Measurements from ENCODE around the gene IGSF11. TPM values are rescaled to one million over a fixed set of nuclear protein-coding genes. Genes with fewer than 3 reads are reported as not detected.

The IGSF11 gene
- total RNA-seq, 1 experiment from 2014 or later, result not detected

DNA sequence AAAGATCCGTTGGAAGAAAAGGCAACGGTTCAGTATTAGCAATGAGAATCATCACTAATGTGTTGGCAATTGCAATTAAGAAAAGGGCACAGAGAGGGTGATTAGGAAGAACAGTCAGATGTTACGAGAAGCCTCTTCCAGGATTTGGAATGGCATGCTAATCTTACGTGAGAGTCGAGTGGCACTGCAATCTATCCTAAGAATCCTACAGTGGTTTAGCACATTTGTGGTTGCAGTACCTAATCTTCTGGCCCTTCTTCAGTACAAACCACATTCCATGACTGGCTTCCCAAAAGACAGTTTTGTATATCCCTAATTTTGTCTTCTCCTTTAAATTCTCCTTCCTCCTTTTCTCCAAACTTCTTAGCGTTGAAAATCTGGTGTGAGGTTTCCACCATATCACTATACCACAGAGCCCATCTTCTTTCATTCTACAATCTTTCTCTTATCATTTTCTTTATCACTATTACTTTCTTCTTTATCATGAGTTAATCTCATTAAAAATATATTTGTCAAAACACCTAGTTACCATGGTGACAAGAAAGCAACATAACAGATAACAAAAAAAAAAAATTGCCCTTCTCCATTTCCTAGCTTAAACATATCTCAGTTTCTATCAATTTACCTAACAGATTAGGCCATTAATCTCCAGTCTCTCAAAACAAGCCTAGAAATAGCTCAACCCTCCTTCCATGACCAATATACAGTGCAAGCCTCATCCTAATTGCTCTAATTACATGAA, 60.1 kb downstream of the IGSF11 start:
- H3K4me1 Mint-ChIP-seq (ENCODE audit: insufficient read depth, unreplicated experiment), result no peaks in the 10 kb centered on the region
- TF ChIP-seq, protein P1, sequence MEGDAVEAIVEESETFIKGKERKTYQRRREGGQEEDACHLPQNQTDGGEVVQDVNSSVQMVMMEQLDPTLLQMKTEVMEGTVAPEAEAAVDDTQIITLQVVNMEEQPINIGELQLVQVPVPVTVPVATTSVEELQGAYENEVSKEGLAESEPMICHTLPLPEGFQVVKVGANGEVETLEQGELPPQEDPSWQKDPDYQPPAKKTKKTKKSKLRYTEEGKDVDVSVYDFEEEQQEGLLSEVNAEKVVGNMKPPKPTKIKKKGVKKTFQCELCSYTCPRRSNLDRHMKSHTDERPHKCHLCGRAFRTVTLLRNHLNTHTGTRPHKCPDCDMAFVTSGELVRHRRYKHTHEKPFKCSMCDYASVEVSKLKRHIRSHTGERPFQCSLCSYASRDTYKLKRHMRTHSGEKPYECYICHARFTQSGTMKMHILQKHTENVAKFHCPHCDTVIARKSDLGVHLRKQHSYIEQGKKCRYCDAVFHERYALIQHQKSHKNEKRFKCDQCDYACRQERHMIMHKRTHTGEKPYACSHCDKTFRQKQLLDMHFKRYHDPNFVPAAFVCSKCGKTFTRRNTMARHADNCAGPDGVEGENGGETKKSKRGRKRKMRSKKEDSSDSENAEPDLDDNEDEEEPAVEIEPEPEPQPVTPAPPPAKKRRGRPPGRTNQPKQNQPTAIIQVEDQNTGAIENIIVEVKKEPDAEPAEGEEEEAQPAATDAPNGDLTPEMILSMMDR (IDR thresholded peaks at IDR 0.05; ENCODE audit: unreplicated experiment), result no peak
- no peak for DNase-seq (ENCODE audit: unreplicated experiment)
- H3K27ac Mint-ChIP-seq (ENCODE audit: low read depth, unreplicated experiment), result no peak overlapping the region
- no peaks in the 10 kb centered on the region for H3K36me3 Mint-ChIP-seq (ENCODE audit: insufficient read depth, unreplicated experiment)
- H3K27me3 Mint-ChIP-seq (ENCODE audit: insufficient read depth, unreplicated experiment), result peaks cover 66% of the 10 kb centered on the region
- no peak overlapping the region for H3K4me3 Mint-ChIP-seq (ENCODE audit: unreplicated experiment)
- BruUV-seq (replicated peaks), result no TSS peak
- no peaks in the 10 kb centered on the region for H3K9me3 Mint-ChIP-seq (ENCODE audit: unreplicated experiment)
- ChIA-PET POLR2A (interaction anchor here (0.7 kb wide), 1 partner anchor 22 kb away, joined by 3 read pairs; no protein-coding TSS in a partner anchor), CTCF (interaction anchor here (0.6 kb wide), 1 partner anchor 82 kb away, joined by 3 read pairs; no protein-coding TSS in a partner anchor)
- intact Hi-C loops (cut with micrococcal nuclease), result no loop called here

DNA sequence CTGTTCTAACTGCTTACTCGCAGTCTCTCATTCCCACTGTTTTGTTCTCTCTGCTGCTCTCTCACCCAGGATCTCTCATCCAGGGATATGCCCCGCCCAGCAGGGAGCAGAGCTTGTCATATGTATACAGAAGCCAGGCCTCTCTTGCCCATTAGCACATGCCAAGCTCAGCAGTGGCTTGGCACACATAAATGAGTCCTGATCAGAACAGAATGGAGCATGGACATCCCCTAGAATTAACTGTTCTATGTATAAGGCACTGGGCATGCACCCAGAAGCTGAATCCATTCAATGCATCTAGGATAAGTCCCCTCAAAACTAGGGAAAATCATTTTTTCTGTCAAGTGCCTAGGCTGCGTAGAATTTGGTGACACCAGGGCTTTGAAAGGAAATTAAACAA, 61.6 kb downstream of the IGSF11 start:
- peaks cover 66% of the 10 kb centered on the region for H3K27me3 Mint-ChIP-seq (ENCODE audit: insufficient read depth, unreplicated experiment)
- H3K9me3 Mint-ChIP-seq (ENCODE audit: unreplicated experiment), result no peaks in the 10 kb centered on the region
- no peaks in the 10 kb centered on the region for H3K4me1 Mint-ChIP-seq (ENCODE audit: insufficient read depth, unreplicated experiment)
- intact Hi-C loops (cut with micrococcal nuclease), result no loop called here
- TF ChIP-seq, protein P1 (IDR thresholded peaks at IDR 0.05; ENCODE audit: unreplicated experiment), result no peak
- H3K27ac Mint-ChIP-seq (ENCODE audit: low read depth, unreplicated experiment), result no peak overlapping the region
- DNase-seq (ENCODE audit: unreplicated experiment), result no peak
- no peak overlapping the region for H3K4me3 Mint-ChIP-seq (ENCODE audit: unreplicated experiment)
- POLR2A ChIA-PET, result no interaction called here
- CTCF ChIA-PET, result no interaction called here
- no peaks in the 10 kb centered on the region for H3K36me3 Mint-ChIP-seq (ENCODE audit: insufficient read depth, unreplicated experiment)
- BruUV-seq (replicated peaks), result no TSS peak

DNA sequence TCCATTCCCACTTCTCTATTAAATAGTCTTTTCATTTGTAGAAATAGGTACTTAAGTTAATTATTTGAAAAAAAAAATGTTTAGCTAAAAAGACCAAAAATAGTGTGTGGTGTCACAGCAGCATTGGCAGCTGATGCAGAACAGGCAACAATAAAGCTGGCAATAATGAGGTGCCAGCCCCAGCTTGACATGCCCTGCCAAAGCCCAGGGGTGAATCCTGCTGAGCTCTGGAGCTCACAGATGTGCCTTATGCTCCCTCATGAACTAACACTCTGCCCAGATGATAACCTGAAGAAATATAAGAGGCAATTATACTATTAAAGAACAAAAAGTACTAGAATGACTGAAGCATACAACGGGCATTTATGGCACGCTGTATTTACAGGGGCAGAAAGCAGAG, 63.8 kb downstream of the IGSF11 start:
- Mint-ChIP-seq H3K27ac (ENCODE audit: low read depth, unreplicated experiment) (no peak overlapping the region), H3K4me3 (ENCODE audit: unreplicated experiment) (no peak overlapping the region), H3K9me3 (ENCODE audit: unreplicated experiment) (no peaks in the 10 kb centered on the region), H3K36me3 (ENCODE audit: insufficient read depth, unreplicated experiment) (no peaks in the 10 kb centered on the region), H3K4me1 (ENCODE audit: insufficient read depth, unreplicated experiment) (no peaks in the 10 kb centered on the region), H3K27me3 (ENCODE audit: insufficient read depth, unreplicated experiment) (peaks cover 82% of the 10 kb centered on the region)
- ChIA-PET CTCF (interaction anchor here (0.7 to 2.1 kb wide), 3 partner anchors 64 to 115 kb away, joined by 3 to 6 read pairs (median 3); partner anchors contain the start of gene IGSF11), POLR2A (no interaction called here)
- DNase-seq (ENCODE audit: unreplicated experiment), result no peak
- TF ChIP-seq, protein P1 (IDR thresholded peaks at IDR 0.05; ENCODE audit: unreplicated experiment), result no peak
- intact Hi-C loops (cut with micrococcal nuclease), result no loop called here
- no TSS peak for BruUV-seq (replicated peaks)

DNA sequence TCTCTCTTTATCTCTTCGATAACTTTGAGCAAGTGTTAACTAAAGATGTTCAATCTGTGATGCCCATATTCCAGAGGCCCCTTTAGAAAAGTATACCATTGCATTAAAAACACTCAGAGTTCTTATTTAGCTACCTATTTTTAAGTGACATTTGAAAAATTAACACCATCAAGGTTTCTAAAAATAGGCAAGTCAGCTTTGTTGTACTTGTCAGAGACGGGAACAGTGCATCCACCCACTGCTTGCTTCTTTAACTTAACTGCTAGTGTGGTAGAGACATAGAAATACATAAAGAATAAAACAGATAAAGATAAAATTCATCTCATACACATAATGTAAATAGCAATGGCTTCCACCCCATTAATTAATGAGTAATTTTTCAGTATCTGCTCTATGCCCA, 66.0 kb downstream of the IGSF11 start:
- H3K36me3 Mint-ChIP-seq (ENCODE audit: insufficient read depth, unreplicated experiment), result no peaks in the 10 kb centered on the region
- TF ChIP-seq, protein P1 (IDR thresholded peaks at IDR 0.05; ENCODE audit: unreplicated experiment), result no peak
- no peak overlapping the region for H3K4me3 Mint-ChIP-seq (ENCODE audit: unreplicated experiment)
- H3K27ac Mint-ChIP-seq (ENCODE audit: low read depth, unreplicated experiment), result no peak overlapping the region
- ChIA-PET POLR2A (interaction anchor here (0.6 to 1.2 kb wide), 2 partner anchors 24 to 60 kb away, joined by 3 to 4 read pairs; no protein-coding TSS in a partner anchor), CTCF (interaction anchor here (1.3 kb wide), 2 partner anchors 84 to 120 kb away, joined by 3 to 4 read pairs; no protein-coding TSS in a partner anchor)
- BruUV-seq (replicated peaks), result no TSS peak
- H3K9me3 Mint-ChIP-seq (ENCODE audit: unreplicated experiment), result no peaks in the 10 kb centered on the region
- no peaks in the 10 kb centered on the region for H3K4me1 Mint-ChIP-seq (ENCODE audit: insufficient read depth, unreplicated experiment)
- no peak for DNase-seq (ENCODE audit: unreplicated experiment)
- intact Hi-C loops (cut with micrococcal nuclease), result no loop called here
- peaks cover 93% of the 10 kb centered on the region for H3K27me3 Mint-ChIP-seq (ENCODE audit: insufficient read depth, unreplicated experiment)

Measured in MCF 10A (cell line).